HUES48 (cell line): ENCODE results near the gene ALDH1A3.
A peak's percentile ranks its signal among the peaks of the same experiment; 100 is the strongest.
"Not testable (repeated sequence)": the region's sequence is repeated elsewhere in the genome, so short reads cannot be mapped to it uniquely, and the experiment has no call there.

Source experiments
- H3K27ac ChIP-seq: one replicate; pipeline ENCODE4 v1.7.0; 2013; ENCODE audit warnings: low read depth, low read length, inconsistent platforms
- H3K27me3 ChIP-seq: 2 replicates; pipeline ENCODE4 v1.6.1; 2013; ENCODE audit warnings: mild to moderate bottlenecking, low read length; ENCODE audit not compliant: control insufficient read depth, insufficient read depth
- H3K36me3 ChIP-seq: 2 replicates; pipeline ENCODE4 v1.6.1; 2013; ENCODE audit warnings: low read length; ENCODE audit not compliant: control insufficient read depth, insufficient read depth
- H3K4me1 ChIP-seq: 2 replicates; pipeline ENCODE4 v1.6.1; 2013; ENCODE audit warnings: mild to moderate bottlenecking, low read length; ENCODE audit not compliant: control insufficient read depth, insufficient read depth
- H3K4me3 ChIP-seq: 2 replicates; pipeline ENCODE4 v1.5.1; 2013; ENCODE audit warnings: mild to moderate bottlenecking, low read depth, low read length
- H3K9ac ChIP-seq: 2 replicates; pipeline ENCODE4 v1.6.1; 2013; ENCODE audit warnings: mild to moderate bottlenecking, low read depth, low read length, moderate library complexity
- H3K9me3 ChIP-seq: 2 replicates; pipeline ENCODE4 v1.6.1; 2013; ENCODE audit warnings: low read length; ENCODE audit not compliant: control insufficient read depth, insufficient read depth

The ALDH1A3 gene

DNA sequence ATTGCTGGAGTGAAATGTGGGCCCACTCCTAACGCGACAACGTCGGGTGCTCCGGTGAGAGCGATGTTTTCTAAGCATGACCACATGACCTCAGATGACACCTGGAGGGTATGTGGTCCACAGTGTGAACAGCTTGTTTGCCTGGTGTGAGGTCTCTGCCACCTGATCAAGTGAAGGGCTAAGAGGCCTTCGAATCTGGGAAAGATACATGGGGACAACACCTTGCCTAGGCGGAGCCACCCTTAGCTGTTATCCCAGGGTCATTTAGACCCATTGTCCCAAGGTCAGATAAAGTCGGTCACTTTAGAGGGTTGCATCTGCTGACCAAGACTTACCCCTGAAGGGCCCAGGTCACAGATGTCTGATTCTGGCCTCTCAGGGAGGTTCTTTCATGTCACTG is 34.9 kb upstream of the ALDH1A3 start:
- H3K9me3 ChIP-seq, result no peaks in the 10 kb centered on the region
- H3K4me1 ChIP-seq, result no peaks in the 10 kb centered on the region
- no peak overlapping the region for H3K27ac ChIP-seq
- no peaks in the 10 kb centered on the region for H3K36me3 ChIP-seq
- no peak overlapping the region for H3K4me3 ChIP-seq
- no peak overlapping the region for H3K9ac ChIP-seq
- H3K27me3 ChIP-seq, result no peaks in the 10 kb centered on the region

DNA sequence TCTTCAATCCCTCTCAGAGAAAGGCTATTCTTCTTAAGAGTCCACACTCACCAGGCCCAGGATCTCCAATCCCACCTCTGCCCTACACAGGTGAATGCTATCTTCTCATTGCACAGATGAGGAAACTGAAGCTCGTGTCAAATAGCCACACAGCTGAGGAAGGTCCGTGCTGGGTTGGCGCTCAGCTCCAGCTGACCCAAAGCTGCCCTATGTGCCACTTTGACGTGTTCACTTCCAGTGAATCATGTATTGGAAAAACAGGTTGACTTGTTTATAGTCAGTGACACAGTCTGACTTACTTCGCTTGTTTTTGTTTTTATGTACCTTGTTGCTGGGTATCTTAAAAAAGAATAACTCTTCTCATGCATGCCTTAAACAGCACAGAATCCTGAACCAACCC is 32.4 kb upstream of the ALDH1A3 start:
- no peak overlapping the region for H3K4me3 ChIP-seq
- H3K9me3 ChIP-seq, result no peaks in the 10 kb centered on the region
- no peaks in the 10 kb centered on the region for H3K4me1 ChIP-seq
- H3K27ac ChIP-seq, result no peak overlapping the region
- H3K27me3 ChIP-seq, result no peaks in the 10 kb centered on the region
- no peaks in the 10 kb centered on the region for H3K36me3 ChIP-seq
- no peak overlapping the region for H3K9ac ChIP-seq

DNA sequence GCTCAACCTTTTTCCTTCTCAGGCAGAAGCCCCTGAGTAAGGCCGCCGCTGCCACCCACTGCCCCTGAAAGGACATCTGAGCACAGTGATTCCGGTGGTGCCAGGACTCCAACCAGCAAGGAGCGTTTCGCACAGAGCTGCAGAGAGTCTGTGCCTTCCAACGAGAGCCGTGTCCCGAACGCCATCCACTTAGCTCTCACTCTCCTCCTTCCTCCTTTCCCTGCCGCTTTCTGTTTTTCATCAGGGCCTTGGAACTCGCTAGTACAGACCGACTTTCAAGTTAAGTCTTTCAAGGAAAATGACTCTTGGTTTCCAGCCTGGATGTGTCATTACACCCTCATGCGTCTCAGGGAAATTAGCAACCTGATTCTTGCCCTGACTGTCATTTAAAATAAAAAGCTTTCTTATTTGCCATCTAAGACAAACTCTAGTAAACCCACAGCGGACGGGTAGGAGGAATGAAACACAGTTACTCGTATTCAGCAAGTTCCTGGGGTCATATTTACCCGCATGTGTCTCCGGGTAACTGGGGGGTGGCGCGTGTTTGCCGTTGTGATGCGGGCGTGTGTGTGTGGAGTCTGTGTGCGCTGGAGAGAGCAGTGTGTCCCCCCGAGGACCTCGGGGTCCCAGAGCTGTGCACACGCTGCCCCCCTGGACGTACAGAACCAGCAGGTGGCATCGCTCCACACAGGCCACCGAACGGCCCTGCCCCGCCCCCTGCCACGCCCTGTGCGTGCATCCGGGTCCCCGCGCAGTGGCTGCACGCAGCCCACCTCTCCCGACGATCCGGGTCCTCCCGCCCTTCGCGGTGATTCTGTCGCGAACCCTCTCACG is 30.4 kb upstream of the ALDH1A3 start:
- Histone ChIP-seq H3K27me3 (no peaks in the 10 kb centered on the region), H3K27ac (no peak overlapping the region), H3K4me3 (peak overlapping the region; percentile 52), H3K4me1 (no peaks in the 10 kb centered on the region), H3K9me3 (no peaks in the 10 kb centered on the region), H3K36me3 (no peaks in the 10 kb centered on the region), H3K9ac (no peak overlapping the region)

DNA sequence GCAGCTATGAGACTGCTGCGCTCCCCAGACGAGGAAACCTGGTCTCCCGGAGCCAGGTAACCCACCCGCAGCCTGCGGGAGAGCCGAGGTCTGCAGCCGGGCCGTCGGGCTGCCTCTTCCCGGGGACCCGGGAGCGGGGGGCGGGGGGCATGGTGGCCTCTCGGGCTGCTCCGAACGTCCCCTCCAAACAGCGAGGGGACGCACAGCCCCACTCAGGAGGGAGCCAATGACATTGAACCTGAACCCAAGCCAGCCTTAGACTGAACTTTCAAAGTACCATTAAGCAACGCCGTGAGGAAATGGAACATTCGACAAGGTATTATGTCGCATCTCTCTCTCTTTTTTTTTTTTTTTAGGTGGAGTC is 29.8 kb upstream of the ALDH1A3 start:
- Histone ChIP-seq H3K27me3 (no peaks in the 10 kb centered on the region), H3K4me1 (no peaks in the 10 kb centered on the region), H3K36me3 (no peaks in the 10 kb centered on the region), H3K4me3 (peak overlapping the region; percentile 52), H3K9me3 (no peaks in the 10 kb centered on the region), H3K27ac (no peak overlapping the region), H3K9ac (no peak overlapping the region)

DNA sequence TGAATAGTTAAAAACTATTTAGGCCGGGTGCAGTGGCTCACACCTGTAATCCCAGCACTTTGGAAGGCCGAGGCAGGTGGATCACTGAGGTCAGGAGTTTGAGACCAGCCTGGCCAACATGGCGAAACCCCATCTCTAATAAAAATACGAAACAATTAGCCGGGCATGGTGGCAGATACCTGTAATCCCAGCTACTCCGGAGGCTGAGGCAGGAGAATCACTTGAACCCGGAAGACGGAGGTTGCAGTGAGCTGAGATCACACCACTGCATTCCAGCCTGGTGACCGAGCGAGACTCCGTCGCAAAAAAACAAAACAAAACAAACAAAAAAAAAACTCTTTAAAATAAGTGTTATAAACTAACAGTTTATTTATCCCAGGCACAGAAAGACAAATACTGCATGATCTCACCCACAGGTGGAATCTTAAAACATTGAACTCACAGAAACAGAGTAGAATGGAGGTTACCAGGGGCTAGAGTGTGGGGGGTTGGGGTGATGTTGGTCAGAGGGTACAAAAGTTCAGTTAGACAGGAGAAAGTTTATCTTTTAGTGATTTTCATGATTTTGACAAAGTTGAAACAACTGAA is 28.1 kb upstream of the ALDH1A3 start:
- H3K4me3 ChIP-seq, H3K27me3 ChIP-seq, H3K9me3 ChIP-seq, H3K36me3 ChIP-seq, H3K9ac ChIP-seq, H3K27ac ChIP-seq, H3K4me1 ChIP-seq: not testable (repeated sequence)

DNA sequence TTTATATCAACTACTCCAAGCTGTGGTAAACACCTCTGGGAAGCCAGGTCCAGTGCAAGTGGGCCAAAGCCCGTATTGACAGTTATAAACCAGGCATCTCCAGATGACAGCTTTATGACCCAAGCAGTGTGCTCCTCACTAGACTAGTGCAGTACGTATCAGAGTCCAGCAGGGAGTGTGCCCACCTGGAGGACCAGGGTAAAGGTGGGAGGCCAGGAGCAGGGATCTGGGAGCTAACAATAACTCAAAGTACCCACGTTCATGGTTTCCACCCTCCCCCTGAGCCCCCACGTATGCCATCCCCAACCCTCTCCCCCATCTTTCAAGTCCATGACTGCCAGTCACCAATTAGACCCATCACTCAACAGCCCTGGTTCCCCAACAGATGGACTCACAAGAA is 27.0 kb upstream of the ALDH1A3 start:
- Histone ChIP-seq H3K9ac (no peak overlapping the region), H3K4me3 (no peak overlapping the region), H3K27me3 (no peaks in the 10 kb centered on the region), H3K4me1 (no peaks in the 10 kb centered on the region), H3K9me3 (no peaks in the 10 kb centered on the region), H3K27ac (no peak overlapping the region), H3K36me3 (no peaks in the 10 kb centered on the region)

DNA sequence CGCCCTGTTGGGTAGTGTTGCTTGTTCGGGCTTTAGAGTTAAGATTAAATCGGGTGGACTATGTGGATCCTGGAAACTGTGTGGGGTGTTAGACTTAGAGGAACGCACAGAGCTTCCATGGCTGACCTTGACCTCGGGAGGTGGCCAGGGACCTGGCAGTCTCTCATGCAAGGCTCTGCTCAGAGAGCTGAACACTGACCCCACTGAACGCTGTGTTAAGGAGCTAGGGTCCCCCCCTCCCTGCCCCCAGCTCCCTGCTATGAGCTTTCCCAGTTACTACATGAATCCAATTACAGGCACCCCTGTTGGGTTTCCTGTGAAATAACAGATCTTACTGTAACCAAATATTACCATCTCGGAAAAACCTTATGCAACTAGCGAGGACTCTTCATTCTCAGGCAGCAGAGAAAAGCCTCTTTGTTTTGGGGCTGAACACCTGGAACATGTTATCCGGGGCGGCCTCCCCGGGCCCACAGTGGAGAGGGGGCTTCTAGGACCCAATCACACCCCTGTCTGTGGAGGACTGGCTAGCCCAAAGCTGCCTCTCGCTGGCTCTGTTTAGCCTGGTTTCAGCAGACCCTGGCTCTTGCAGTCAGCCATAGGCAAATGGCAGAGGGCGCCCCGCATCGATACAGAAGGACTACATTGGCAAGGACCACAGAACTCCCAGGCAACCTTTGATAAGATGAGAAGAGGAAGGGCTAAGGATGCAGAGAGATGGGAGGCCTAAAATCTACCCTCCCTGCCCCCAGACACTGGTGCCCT is 25.8 kb upstream of the ALDH1A3 start:
- no peak overlapping the region for H3K9ac ChIP-seq
- no peak overlapping the region for H3K4me3 ChIP-seq
- H3K27ac ChIP-seq, result no peak overlapping the region
- no peaks in the 10 kb centered on the region for H3K36me3 ChIP-seq
- no peaks in the 10 kb centered on the region for H3K9me3 ChIP-seq
- H3K4me1 ChIP-seq, result no peaks in the 10 kb centered on the region
- H3K27me3 ChIP-seq, result no peaks in the 10 kb centered on the region

DNA sequence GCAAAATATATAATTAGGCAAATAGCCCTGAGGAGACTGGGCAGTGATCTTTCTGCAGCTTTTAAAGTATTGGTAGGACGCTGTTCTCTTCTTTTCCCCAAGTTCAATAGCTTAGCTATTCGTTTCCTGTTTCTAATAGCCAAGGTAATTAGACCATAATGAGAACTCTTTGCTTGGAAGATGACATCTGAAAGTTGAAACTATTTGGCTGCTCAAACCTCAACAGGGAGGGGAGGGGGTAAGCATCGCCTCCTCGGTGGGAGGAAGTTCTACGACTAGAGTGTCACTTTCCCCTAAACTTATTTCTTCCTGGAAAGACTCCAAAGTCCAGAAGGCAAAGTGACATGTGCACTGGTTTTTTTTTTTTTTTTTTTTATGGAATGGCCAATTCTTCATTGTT is 22.8 kb upstream of the ALDH1A3 start:
- H3K4me3 ChIP-seq, result no peak overlapping the region
- H3K4me1 ChIP-seq, result no peaks in the 10 kb centered on the region
- H3K27me3 ChIP-seq, result no peaks in the 10 kb centered on the region
- no peak overlapping the region for H3K9ac ChIP-seq
- no peaks in the 10 kb centered on the region for H3K36me3 ChIP-seq
- H3K27ac ChIP-seq, result no peak overlapping the region
- peaks cover 4% of the 10 kb centered on the region; the same call in 1 of the 2 replicates for H3K9me3 ChIP-seq

DNA sequence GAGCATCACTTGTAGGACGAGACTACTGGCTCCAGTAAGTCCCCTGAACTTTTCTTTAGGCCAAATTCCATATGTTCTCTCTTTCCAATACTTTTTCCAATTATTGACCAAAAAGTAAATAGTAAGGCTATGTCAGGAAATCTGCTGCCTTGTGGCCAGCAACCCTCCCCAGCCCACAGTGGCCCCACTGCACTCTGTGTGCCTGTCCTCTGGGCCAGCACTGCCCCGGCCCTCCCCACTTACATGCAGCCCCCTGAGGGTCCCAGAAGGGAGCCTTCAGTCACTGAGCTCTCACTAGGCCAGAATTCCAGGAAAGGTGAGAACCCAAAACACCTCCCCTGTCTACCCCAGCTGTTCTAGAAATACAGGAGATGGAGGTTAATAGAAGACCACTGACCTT is 21.3 kb upstream of the ALDH1A3 start:
- Histone ChIP-seq H3K36me3 (no peaks in the 10 kb centered on the region), H3K9ac (no peak overlapping the region), H3K4me3 (no peak overlapping the region), H3K27me3 (no peaks in the 10 kb centered on the region), H3K9me3 (peaks cover 4% of the 10 kb centered on the region; the same call in 1 of the 2 replicates), H3K4me1 (no peaks in the 10 kb centered on the region), H3K27ac (no peak overlapping the region)

DNA sequence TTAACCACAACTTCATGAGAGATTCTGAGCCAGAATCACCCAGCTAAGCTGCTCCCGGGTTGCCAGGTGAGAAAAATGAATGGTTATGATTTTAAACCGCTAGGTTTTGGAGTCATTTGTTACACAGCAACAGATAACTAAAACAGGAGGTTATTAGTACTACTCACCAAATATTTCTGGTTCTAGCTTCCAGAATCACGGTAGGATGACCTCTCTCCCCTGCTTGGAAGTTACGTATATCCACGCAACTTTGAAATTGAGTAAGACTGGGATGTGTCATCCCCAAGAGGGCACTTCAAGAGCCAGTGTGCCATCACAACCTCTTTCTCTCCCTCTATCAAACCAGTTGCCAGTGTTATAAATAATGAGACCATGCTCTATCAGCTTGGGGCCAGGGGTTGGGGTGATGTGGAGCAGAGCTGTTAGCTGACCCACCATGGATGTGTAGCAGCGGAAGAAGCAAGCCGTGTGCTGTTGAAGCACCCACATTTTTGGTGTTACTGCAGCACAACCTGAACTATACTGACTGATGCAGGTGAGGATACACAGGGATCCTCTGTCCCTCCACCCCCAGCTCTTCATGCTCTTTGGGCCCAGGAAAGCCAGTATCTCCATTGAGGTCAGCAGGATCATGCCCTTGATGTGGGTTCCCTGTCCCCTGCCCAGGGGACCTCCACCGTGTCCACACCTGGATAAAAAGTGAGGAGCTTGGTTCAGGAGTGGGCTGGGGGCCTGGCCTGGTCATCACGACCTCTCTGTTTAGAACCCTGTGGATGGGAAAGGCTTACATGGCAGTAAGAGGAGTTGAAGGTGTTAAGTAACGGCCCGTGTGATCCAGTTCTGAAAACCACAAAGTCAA is 19.4 kb upstream of the ALDH1A3 start:
- H3K4me3 ChIP-seq, result no peak overlapping the region
- H3K27ac ChIP-seq, result no peak overlapping the region
- no peak overlapping the region for H3K9ac ChIP-seq
- peaks cover 4% of the 10 kb centered on the region; the same call in 1 of the 2 replicates for H3K9me3 ChIP-seq
- 0 out of 2 replicates have a peak, but pooled peaks cover 3% of the 10 kb centered on the region for H3K4me1 ChIP-seq
- H3K27me3 ChIP-seq, result no peaks in the 10 kb centered on the region
- H3K36me3 ChIP-seq, result no peaks in the 10 kb centered on the region
